ENCODE measurements around the gene TMED1. TPM values are rescaled to one million over a fixed set of nuclear protein-coding genes. Genes with fewer than 3 reads are reported as not detected.

TMED1 gene
- polyA plus RNA-seq, 1 donor (not counting 4 experiments of a cell fraction or from before 2014, with no cell fraction given): 18.2 TPM

GRCh38 chr19:10829967-10830366 is 6.0 kb downstream of the TMED1 start:
- H3K4me1 ChIP-seq (ENCODE audit: control insufficient read depth, extremely low read depth, insufficient read depth, low read length): no peaks in the 10 kb centered on the region
- peaks cover under 1% of the 10 kb centered on the region for H3K9me1 ChIP-seq (ENCODE audit: control insufficient read depth, extremely low read depth, insufficient read depth, low read length)
- peaks cover 20 to 23% of the 10 kb centered on the region in 2 experiments for H3K36me3 ChIP-seq (ENCODE audit: control insufficient read depth in 2 of 2, extremely low read depth in 1 of 2, insufficient read depth in 2 of 2, low read length in 2 of 2)
- no peak overlapping the region for H3K27ac ChIP-seq (ENCODE audit: control insufficient read depth, insufficient read depth, low read length)
- no peaks in the 10 kb centered on the region for H3K79me2 ChIP-seq (ENCODE audit: control insufficient read depth, insufficient read depth, low read length)
- H3K4me2 ChIP-seq (ENCODE audit: control insufficient read depth, extremely low read depth, insufficient read depth, low read depth, low read length): no peak overlapping the region
- no peak for TF ChIP-seq EZH2 (IDR thresholded peaks at IDR 0.05; ENCODE audit: low read length)
- no peak for TF ChIP-seq CTCF (optimal IDR thresholded peaks at IDR 0.05 in 1 of 3, IDR thresholded peaks at IDR 0.05 in 1 of 3, conservative IDR thresholded peaks at IDR 0.05 in 1 of 3; ENCODE audit: extremely low read depth in 1 of 3, insufficient read depth in 2 of 3, low read length in 3 of 3)
- H4K20me1 ChIP-seq (ENCODE audit: control insufficient read depth, extremely low read depth, insufficient read depth, low read length): no peaks in the 10 kb centered on the region
- FAIRE-seq (no peak), DNase-seq (ENCODE audit: low read depth, low spot score) (no peak)
- no peak overlapping the region for H3K4me3 ChIP-seq (ENCODE audit: control insufficient read depth in 2 of 3, extremely low read depth in 1 of 3, insufficient read depth in 2 of 3, low read depth in 1 of 3, low read length in 3 of 3)
- no peak overlapping the region for H2AFZ ChIP-seq (ENCODE audit: control insufficient read depth, low read length)
- dilution Hi-C loops (cut with MboI; ENCODE audit: extremely low pct_ligation_motif_present, low sequenced_read_pairs): no loop called here
- H3K9me3 ChIP-seq (ENCODE audit: control insufficient read depth, low read depth, low read length): no peaks in the 10 kb centered on the region
- H3K27me3 ChIP-seq (ENCODE audit: control insufficient read depth, extremely low read depth, insufficient read depth, low read length): no peaks in the 10 kb centered on the region
- H3K9ac ChIP-seq (ENCODE audit: control insufficient read depth, extremely low read depth, insufficient read depth, low read length): no peak overlapping the region

- no peak overlapping the region for H3K4me2 ChIP-seq (ENCODE audit: control insufficient read depth, extremely low read depth, insufficient read depth, low read depth, low read length)
- H3K9me1 ChIP-seq (ENCODE audit: control insufficient read depth, extremely low read depth, insufficient read depth, low read length): no peaks in the 10 kb centered on the region
- no peaks in the 10 kb centered on the region for H3K9me3 ChIP-seq (ENCODE audit: control insufficient read depth, low read depth, low read length)
- H3K4me1 ChIP-seq (ENCODE audit: control insufficient read depth, extremely low read depth, insufficient read depth, low read length): no peaks in the 10 kb centered on the region
- H3K27ac ChIP-seq (ENCODE audit: control insufficient read depth, insufficient read depth, low read length): no peak overlapping the region
- H3K9ac ChIP-seq (ENCODE audit: control insufficient read depth, extremely low read depth, insufficient read depth, low read length): no peak overlapping the region
- H3K4me3 ChIP-seq (ENCODE audit: control insufficient read depth in 2 of 3, extremely low read depth in 1 of 3, insufficient read depth in 2 of 3, low read depth in 1 of 3, low read length in 3 of 3): no peak overlapping the region
- dilution Hi-C loops (cut with MboI; ENCODE audit: extremely low pct_ligation_motif_present, low sequenced_read_pairs): no loop called here
- TF ChIP-seq EZH2 (IDR thresholded peaks at IDR 0.05; ENCODE audit: low read length): no peak
- TF ChIP-seq CTCF (optimal IDR thresholded peaks at IDR 0.05 in 1 of 3, IDR thresholded peaks at IDR 0.05 in 1 of 3, conservative IDR thresholded peaks at IDR 0.05 in 1 of 3; ENCODE audit: extremely low read depth in 1 of 3, insufficient read depth in 2 of 3, low read length in 3 of 3): peak in 2 of 3 experiments; percentile 24 to 28
- H3K36me3 ChIP-seq (ENCODE audit: control insufficient read depth in 2 of 2, extremely low read depth in 1 of 2, insufficient read depth in 2 of 2, low read length in 2 of 2): peaks cover 25 to 30% of the 10 kb centered on the region in 2 experiments
- H3K27me3 ChIP-seq (ENCODE audit: control insufficient read depth, extremely low read depth, insufficient read depth, low read length): no peaks in the 10 kb centered on the region
- no peak for DNase-seq (ENCODE audit: low read depth, low spot score)
- no peaks in the 10 kb centered on the region for H4K20me1 ChIP-seq (ENCODE audit: control insufficient read depth, extremely low read depth, insufficient read depth, low read length)
- no peaks in the 10 kb centered on the region for H3K79me2 ChIP-seq (ENCODE audit: control insufficient read depth, insufficient read depth, low read length)
- no peak overlapping the region for H2AFZ ChIP-seq (ENCODE audit: control insufficient read depth, low read length)
- FAIRE-seq: no peak
Observed at GRCh38 chr19:10828981-10829821, 6.8 kb downstream of the TMED1 start.
